Heart left ventricle (tissue), 16 donors: ENCODE data around the gene THSD4. TPM values are rescaled to one million over a fixed set of nuclear protein-coding genes. Genes with fewer than 3 reads are reported as not detected.

ENCODE experiments used
- ATAC-seq, 4 donors: fragments of 200-7000 bp; cut with Tn5 transposase; one replicate each; pipeline ENCODE4 v1.9.1; 2020 to 2022; ENCODE audit warnings: moderate library complexity in 4 of 4, mild to moderate bottlenecking in 3 of 4, moderate number of reproducible peaks in 1 of 4
- DNase-seq, 5 donors: peaks; one replicate each; pipeline ENCODE4 v3.0.0-alpha.2; 2020
- H3K27ac ChIP-seq, 12 donors: fragments of 200-600 bp; sonication (generic) in 4 of 12; one replicate each; pipeline versions ENCODE4 v1.5.0 to v1.8.0; 2016 to 2022; ENCODE audit warnings: mild to moderate bottlenecking in 2 of 12
- H3K27me3 ChIP-seq, 9 donors: fragments of 200-600 bp; sonication (generic) in 2 of 9; one replicate each; pipeline versions ENCODE4 v1.5.1 to v1.8.0; 2016 to 2022; ENCODE audit warnings: mild to moderate bottlenecking in 3 of 9
- H3K36me3 ChIP-seq, 9 donors: fragments of 200-600 bp; sonication (generic) in 2 of 9; one replicate each; pipeline versions ENCODE4 v1.5.0 to v1.8.0; 2018 to 2022; ENCODE audit warnings: mild to moderate bottlenecking in 2 of 9
- H3K4me1 ChIP-seq, 12 donors: fragments of 200-600 bp; sonication (generic) in 4 of 12; one replicate each; pipeline versions ENCODE4 v1.5.0 to v1.8.0; 2016 to 2022; ENCODE audit warnings: mild to moderate bottlenecking in 3 of 12
- H3K4me3 ChIP-seq, 12 donors: fragments of 200-600 bp; sonication (generic) in 4 of 12; one replicate each; pipeline versions ENCODE4 v1.5.0 to v1.8.0; 2017 to 2022; ENCODE audit warnings: mild to moderate bottlenecking in 9 of 12, moderate library complexity in 4 of 12
- H3K9me3 ChIP-seq, 12 donors: fragments of 200-600 bp; sonication (generic) in 4 of 12; one replicate each; pipeline versions ENCODE4 v1.5.0 to v1.8.0; 2016 to 2022; ENCODE audit warnings: mild to moderate bottlenecking in 1 of 12
- POLR2A ChIP-seq, 2 donors: fragments of 450-650 bp; IDR thresholded peaks; one replicate each; pipeline ENCODE4 v1.6.1; 2017; ENCODE audit warnings: antibody characterized with exemption in 2 of 2, mild to moderate bottlenecking in 2 of 2, moderate library complexity in 2 of 2
- WGBS, 4 donors: extraction: QIAGEN DNeasy Blood & Tissue Kit in 2 of 4; methylation state at CpG; one replicate each; pipeline versions ENCODE4 v1.1.5 to v1.1.7; 2013 to 2018; 5-methylcytosine and 5-hydroxymethylcytosine counted together
- intact Hi-C, 10 donors: fragments of 100-400 bp; cut with DNase I; formaldehyde crosslinking; loops; one replicate each; pipeline versions ENCODE4 v1.11.1 to v1.14.2; 2022
- polyA plus RNA-seq, 2 donors: library from polyadenylated mRNA; stranded (reverse); fragments of 200-250 nt; gene quantifications; one replicate each; pipeline ENCODE4 v1.2.3, GENCODE V29; 2013
- total RNA-seq, 9 donors: library from RNA; depleted of rRNA in 2 of 9; stranded (reverse); fragments of >200 nt in 2 of 9; fragmentation: NEBNext Ultra II Directional in 3 of 9; extraction: Animal tissue kit (Norgen Biotek cat#: 25700) in 3 of 9; gene quantifications; one replicate each; pipeline versions ENCODE4 v1.1.0 to v1.2.4, GENCODE V29; 2016 to 2023
- TF ChIP-seq, protein P1 (sequence below), 12 donors: fragments of 200-600 bp; sonication (generic) in 4 of 12; IDR thresholded peaks; one replicate each; pipeline versions ENCODE4 v1.5.0 to v1.8.0; 2018 to 2022; ENCODE audit warnings: antibody characterized with exemption in 12 of 12, mild to moderate bottlenecking in 5 of 12
- donor health status: ischemic (EF 13 %, LVEDD 7.1; RV severe dilation, severe dysfunction).
- donor health status: healthy with polysubstance abuse.
- donor health status: DM: no; HTN: yes; CAD: no.
- donor health status: DM: no; HTN: no; CAD: no.
- donor health status: ischemic (EF 25% LVEDD 6.9; RV normal size, moderate dysfunction).
- donor health status: ischemic (EF 25% LVEDD 5.7; RV mildly dilated, moderate dysfunction).
- donor health status: healthy.
- donor health status: DM: yes; HTN: yes; CAD: no.
- donor health status: ischemic (EF 35%, LVEDD 5.7; RV mildly dilated, moderate dysfunction).
- donor health status: nonischemic (EF 11% LVEDD 7.7; RV severe dilation, severe dysfunction).
- donor health status: DM: yes; HTN: yes; CAD: no.
- donor health status: PGD.
- donor health status: ischemic (EF 29% LVEDD 5.4; RV normal size, mild dysfunction).
- donor health status: nonischemic (EF 23%, LVEDD 6.1; RV moderate dilation, normal function).

Gene THSD4
- total and polyA plus RNA-seq, 11 donors, result 32.6 to 206 (median 93.2) TPM

GRCh38 chr15:71117714-71118305, 2.5 kb downstream of the THSD4 start:
- 74 to 77% (median 75%) methylated on average over 7 of the region's 7 CpGs for WGBS, 4 donors
- peak overlapping the region in 9 of 12 donors; percentile 34 to 95 (median 93) for H3K27ac ChIP-seq
- peaks cover 0 to 29% (median 0%) of the 10 kb centered on the region in 9 donors for H3K27me3 ChIP-seq
- no peak for TF ChIP-seq POLR2A (IDR thresholded peaks at IDR 0.05)
- TF ChIP-seq, protein P1, sequence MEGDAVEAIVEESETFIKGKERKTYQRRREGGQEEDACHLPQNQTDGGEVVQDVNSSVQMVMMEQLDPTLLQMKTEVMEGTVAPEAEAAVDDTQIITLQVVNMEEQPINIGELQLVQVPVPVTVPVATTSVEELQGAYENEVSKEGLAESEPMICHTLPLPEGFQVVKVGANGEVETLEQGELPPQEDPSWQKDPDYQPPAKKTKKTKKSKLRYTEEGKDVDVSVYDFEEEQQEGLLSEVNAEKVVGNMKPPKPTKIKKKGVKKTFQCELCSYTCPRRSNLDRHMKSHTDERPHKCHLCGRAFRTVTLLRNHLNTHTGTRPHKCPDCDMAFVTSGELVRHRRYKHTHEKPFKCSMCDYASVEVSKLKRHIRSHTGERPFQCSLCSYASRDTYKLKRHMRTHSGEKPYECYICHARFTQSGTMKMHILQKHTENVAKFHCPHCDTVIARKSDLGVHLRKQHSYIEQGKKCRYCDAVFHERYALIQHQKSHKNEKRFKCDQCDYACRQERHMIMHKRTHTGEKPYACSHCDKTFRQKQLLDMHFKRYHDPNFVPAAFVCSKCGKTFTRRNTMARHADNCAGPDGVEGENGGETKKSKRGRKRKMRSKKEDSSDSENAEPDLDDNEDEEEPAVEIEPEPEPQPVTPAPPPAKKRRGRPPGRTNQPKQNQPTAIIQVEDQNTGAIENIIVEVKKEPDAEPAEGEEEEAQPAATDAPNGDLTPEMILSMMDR (IDR thresholded peaks at IDR 0.05), result no peak
- peak overlapping the region in 4 of 12 donors; percentile 68 to 90 (median 80) for H3K4me3 ChIP-seq
- intact Hi-C loops, result loop anchor here in 7 of 10 donors (2.0 to 10.0 kb wide), 12 partner anchors 31 to 687 kb away; no protein-coding TSS in a partner anchor
- DNase-seq, result no peak
- peak in 1 of 4 donors; percentile 30 for ATAC-seq
- H3K36me3 ChIP-seq, result no peaks in the 10 kb centered on the region
- no peaks in the 10 kb centered on the region for H3K9me3 ChIP-seq
- peaks cover 0 to 51% (median 12%) of the 10 kb centered on the region in 12 donors for H3K4me1 ChIP-seq

- 82 to 88% (median 85%) methylated on average over 5 of the region's 5 CpGs for WGBS, 4 donors
- peaks cover 0 to 57% (median 13%) of the 10 kb centered on the region in 12 donors for H3K4me1 ChIP-seq
- intact Hi-C loops, result loop anchor here in 7 of 10 donors (5.0 to 10.0 kb wide), 11 partner anchors 34 to 686 kb away; no protein-coding TSS in a partner anchor
Observed at GRCh38 chr15:71118345-71118744, 3.1 kb downstream of the THSD4 start.

DNA sequence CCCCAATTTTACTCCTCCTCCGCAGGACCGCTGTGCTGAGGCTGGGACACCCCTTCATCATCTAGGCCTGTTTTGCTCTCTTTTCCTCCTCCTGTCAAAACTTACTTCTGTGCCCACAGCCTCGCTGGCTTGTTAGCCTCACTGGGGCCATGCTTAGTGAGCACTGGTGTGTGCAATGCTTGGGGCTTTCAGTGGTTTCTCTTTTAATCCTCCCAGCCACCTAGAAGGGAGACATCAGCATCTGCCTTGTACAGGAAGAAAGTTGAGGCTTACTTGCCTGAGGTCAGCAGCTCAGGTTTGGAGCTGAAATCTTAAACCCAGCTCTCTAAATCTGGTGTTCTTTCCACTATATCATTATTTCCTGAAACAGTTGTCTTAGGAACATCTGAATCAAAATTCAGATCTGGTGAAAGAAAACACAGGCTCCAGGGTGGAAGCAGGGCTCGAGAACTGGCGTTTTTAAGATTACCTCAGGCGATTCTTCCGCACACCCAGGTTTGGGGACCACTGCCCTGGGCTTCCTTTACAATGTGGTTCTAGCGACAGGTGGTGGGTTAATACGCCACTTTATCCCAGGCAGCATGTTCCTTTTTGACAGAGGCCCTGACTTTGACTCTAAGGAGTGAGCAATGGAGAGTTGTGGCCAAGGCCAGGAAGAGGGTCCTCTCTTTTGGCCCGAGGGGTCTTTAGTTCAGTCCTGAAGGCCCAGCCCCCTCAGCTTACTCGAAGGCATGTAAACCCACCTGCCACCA, 3.8 kb downstream of the THSD4 start:
- no peaks in the 10 kb centered on the region for H3K9me3 ChIP-seq
- H3K4me3 ChIP-seq, result no peak overlapping the region
- intact Hi-C loops, result loop anchor here in 7 of 10 donors (5.0 to 10.0 kb wide), 11 partner anchors 33 to 686 kb away; no protein-coding TSS in a partner anchor
- peak overlapping the region in 7 of 12 donors; percentile 30 to 95 (median 93) for H3K27ac ChIP-seq
- H3K27me3 ChIP-seq, result peaks cover 0 to 27% (median 0%) of the 10 kb centered on the region in 9 donors
- no peaks in the 10 kb centered on the region for H3K36me3 ChIP-seq
- ATAC-seq (no peak), DNase-seq (no peak)
- H3K4me1 ChIP-seq, result peaks cover 0 to 64% (median 15%) of the 10 kb centered on the region in 12 donors
- no peak for TF ChIP-seq POLR2A (IDR thresholded peaks at IDR 0.05)
- TF ChIP-seq, protein P1 (IDR thresholded peaks at IDR 0.05), result no peak
- WGBS, 4 donors, result 88 to 94% (median 91%) methylated on average over 11 of the region's 11 CpGs

More at GRCh38 chr15:71118345-71118744, 3.1 kb downstream of the THSD4 start:
- DNase-seq (no peak), ATAC-seq (no peak)
- no peaks in the 10 kb centered on the region for H3K9me3 ChIP-seq
- TF ChIP-seq POLR2A (IDR thresholded peaks at IDR 0.05), result no peak
- TF ChIP-seq, protein P1 (IDR thresholded peaks at IDR 0.05), result no peak
- H3K27me3 ChIP-seq, result peaks cover 0 to 29% (median 0%) of the 10 kb centered on the region in 9 donors
- peak overlapping the region in 8 of 12 donors; percentile 86 to 95 (median 93) for H3K27ac ChIP-seq
- no peaks in the 10 kb centered on the region for H3K36me3 ChIP-seq
- no peak overlapping the region for H3K4me3 ChIP-seq
